Muscle layer of colon (tissue), 2 donors: Measurements from ENCODE around the gene SNX13.
"Not testable (repeated sequence)": the region's sequence is repeated elsewhere in the genome, so short reads cannot be mapped to it uniquely, and the experiment has no call there.

ENCODE experiments used
- H3K27ac ChIP-seq: one replicate; pipeline ENCODE4 v1.7.0; 2013; ENCODE audit warnings: low read depth, mild to moderate bottlenecking, low read length, moderate library complexity
- H3K27me3 ChIP-seq, 2 donors: one replicate each; pipeline ENCODE4 v1.7.0; 2013; ENCODE audit warnings: low read length in 2 of 2, mild to moderate bottlenecking in 2 of 2; ENCODE audit not compliant: insufficient read depth in 2 of 2, control insufficient read depth in 1 of 2
- H3K36me3 ChIP-seq: one replicate; pipeline ENCODE4 v1.7.0; 2013; ENCODE audit warnings: mild to moderate bottlenecking, low read length; ENCODE audit not compliant: insufficient read depth
- H3K4me1 ChIP-seq: one replicate; pipeline ENCODE4 v1.7.0; 2013; ENCODE audit warnings: mild to moderate bottlenecking, low read length; ENCODE audit not compliant: insufficient read depth
- H3K4me3 ChIP-seq, 2 donors: one replicate each; pipeline ENCODE4 v1.7.0; 2013; ENCODE audit warnings: low read length in 2 of 2, low read depth in 1 of 2, mild to moderate bottlenecking in 1 of 2, moderate library complexity in 1 of 2
- H3K9ac ChIP-seq: one replicate; pipeline ENCODE4 v1.7.0; 2013; ENCODE audit warnings: low read length
- H3K9me3 ChIP-seq: one replicate; pipeline ENCODE4 v1.7.0; 2013; ENCODE audit warnings: mild to moderate bottlenecking, low read length
- donor health status: abdominal sarcoma.
- donor health status: Adenocarcinoma of cecum.

The SNX13 gene

DNA sequence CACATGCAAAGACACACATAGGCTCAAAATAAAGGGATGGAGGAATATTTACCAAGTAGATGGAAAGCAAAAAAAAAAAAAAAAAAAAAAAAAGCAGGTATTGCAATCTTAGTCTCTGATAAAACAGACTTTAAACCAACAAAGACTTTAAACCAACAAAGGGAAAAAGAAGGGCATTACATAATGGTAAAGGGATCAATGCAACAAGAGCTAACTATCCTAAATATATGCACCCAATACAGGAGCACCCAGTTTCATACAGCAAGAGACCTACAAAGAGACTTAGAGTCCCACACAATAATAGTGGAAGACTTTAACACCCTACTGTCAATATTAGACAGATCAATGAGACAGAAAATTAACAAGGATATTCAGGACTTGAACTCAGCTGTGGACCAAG lies 131.1 kb downstream of the SNX13 start:
- H3K27me3 ChIP-seq, H3K36me3 ChIP-seq, H3K4me1 ChIP-seq, H3K9me3 ChIP-seq, H3K27ac ChIP-seq, H3K4me3 ChIP-seq, H3K9ac ChIP-seq: not testable (repeated sequence)

DNA sequence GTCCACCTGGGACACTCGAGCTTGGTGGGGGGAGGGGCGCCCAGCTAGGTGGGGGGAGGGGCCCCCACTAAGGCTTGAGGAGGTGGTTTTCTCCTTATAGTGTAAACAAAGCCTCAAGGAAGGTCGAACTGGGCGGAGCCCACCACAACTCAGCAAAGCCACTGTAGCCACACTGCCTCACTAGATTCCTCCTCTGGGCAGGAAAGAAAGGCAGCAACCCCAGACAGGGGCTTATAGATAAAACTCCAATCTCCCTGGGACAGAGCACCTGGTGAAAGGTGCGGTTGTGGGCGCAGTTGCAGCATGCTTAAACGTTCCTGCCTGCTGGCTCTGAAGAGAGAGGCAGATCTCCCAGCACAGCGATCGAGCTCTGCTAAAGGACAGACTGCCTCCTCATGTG lies 133.1 kb downstream of the SNX13 start:
- Histone ChIP-seq H3K9ac (no peak overlapping the region), H3K4me3 (no peak overlapping the region), H3K27ac (no peak overlapping the region), H3K4me1 (no peaks in the 10 kb centered on the region), H3K27me3 (no peaks in the 10 kb centered on the region), H3K9me3 (no peaks in the 10 kb centered on the region), H3K36me3 (peaks cover 10% of the 10 kb centered on the region)

DNA sequence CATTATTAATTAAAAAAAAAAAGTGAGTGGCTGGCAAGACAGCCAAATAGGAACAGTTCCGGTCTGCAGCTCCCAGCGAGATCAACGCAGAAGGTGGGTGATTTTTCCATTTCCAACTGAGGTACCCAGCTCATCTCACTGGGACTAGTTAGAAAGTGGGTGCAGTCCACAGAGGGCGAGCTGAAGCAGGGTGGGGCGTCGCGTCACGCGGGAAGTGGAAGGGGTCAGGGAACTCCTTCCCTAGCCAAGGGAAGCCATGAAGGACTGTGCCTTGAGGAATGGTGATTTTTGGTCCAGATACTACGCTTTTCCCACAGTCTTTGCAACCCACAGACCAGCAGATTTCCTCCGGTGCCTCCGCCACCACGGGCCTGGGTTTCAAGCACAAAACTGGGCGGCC lies 133.7 kb downstream of the SNX13 start:
- Histone ChIP-seq H3K4me3 (no peak overlapping the region), H3K9me3 (no peaks in the 10 kb centered on the region), H3K27me3 (no peaks in the 10 kb centered on the region), H3K27ac (no peak overlapping the region), H3K9ac (no peak overlapping the region), H3K36me3 (peaks cover 10% of the 10 kb centered on the region), H3K4me1 (no peaks in the 10 kb centered on the region)

DNA sequence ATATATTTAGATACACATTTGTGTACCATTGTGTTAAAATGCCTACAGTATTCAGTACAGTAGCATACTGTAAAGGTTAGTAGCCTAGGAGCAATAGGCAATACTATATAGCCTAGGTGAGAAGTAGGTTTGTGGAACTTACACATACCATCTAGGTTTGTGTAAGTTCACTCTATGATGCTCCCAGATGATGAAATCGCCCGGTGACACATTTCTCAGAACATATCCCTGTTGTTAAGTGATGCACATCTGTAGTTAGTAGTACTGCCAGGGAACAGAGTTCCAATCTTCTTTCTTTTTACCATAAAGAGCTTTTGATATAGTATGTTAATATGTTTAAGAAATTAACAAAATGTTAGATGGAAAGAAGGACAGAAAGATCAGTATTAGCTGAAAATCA lies 138.2 kb downstream of the SNX13 start:
- no peak overlapping the region for H3K4me3 ChIP-seq
- H3K27me3 ChIP-seq, result no peaks in the 10 kb centered on the region
- H3K9ac ChIP-seq, result no peak overlapping the region
- no peak overlapping the region for H3K27ac ChIP-seq
- no peaks in the 10 kb centered on the region for H3K9me3 ChIP-seq
- H3K36me3 ChIP-seq, result peaks cover 18% of the 10 kb centered on the region
- no peaks in the 10 kb centered on the region for H3K4me1 ChIP-seq

DNA sequence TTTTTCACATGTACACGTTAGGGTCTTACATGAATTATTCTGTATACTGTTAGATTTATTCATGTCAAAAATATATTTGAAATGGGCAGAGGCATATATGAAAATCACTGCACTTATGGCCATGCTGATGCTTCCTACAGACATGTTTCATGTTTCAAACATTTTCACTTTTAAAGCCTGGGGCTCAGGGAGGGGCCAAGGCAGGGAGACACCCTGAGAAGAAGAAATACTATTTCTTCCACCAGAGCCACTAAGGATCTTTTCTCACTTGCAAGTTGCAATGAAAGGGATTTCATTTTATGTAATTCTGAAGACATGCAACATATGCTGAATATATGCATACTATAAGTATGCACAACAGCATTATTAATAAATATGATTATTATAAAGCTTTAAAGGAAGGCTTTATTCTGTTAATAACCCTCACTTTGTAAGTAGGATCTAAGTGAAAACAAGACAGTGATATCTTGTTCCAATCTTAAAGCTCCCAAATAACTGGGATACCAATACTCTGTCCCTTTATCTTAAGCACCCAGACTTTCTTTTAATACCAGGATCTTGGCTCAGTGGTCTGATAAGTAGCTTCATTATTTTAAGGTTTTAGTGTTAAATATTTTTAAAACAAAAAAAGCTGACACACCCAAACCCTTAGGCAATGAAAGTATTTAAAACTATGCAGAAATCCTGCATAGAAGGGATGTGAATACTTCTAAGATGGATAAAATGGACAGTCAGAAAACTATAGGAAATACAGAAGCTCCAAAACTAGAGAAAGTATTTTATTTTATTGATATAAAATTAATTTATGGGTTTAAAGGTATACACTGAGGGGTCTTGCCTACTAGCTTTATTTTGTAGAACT lies 148.0 kb downstream of the SNX13 start:
- Histone ChIP-seq H3K36me3 (peaks cover 10% of the 10 kb centered on the region), H3K4me3 (no peak overlapping the region), H3K4me1 (no peaks in the 10 kb centered on the region), H3K27me3 (no peaks in the 10 kb centered on the region), H3K9me3 (no peaks in the 10 kb centered on the region), H3K27ac (no peak overlapping the region), H3K9ac (no peak overlapping the region)

DNA sequence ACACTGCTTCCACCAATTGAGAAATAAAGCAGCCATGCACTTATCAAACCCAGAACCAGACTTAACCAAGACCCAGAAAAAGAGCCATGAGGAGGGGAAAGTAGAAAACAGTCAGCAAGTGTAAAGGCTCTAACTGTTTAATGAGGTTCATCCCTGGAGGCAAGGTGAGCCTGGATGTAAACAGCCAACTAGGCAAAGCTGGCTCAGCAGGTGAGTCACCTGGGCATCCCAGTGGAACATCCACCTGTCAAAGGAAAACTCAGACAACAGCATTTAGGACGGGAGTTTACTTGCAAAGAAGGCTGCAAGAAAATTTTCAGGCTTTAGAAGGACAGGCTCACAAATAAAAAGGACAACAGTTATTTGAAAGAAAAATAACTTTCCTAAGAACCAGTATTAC lies 153.0 kb downstream of the SNX13 start:
- H3K27ac ChIP-seq, result no peak overlapping the region
- no peaks in the 10 kb centered on the region for H3K36me3 ChIP-seq
- no peak overlapping the region for H3K9ac ChIP-seq
- no peaks in the 10 kb centered on the region for H3K9me3 ChIP-seq
- no peak overlapping the region for H3K4me3 ChIP-seq
- no peaks in the 10 kb centered on the region for H3K27me3 ChIP-seq
- no peaks in the 10 kb centered on the region for H3K4me1 ChIP-seq

DNA sequence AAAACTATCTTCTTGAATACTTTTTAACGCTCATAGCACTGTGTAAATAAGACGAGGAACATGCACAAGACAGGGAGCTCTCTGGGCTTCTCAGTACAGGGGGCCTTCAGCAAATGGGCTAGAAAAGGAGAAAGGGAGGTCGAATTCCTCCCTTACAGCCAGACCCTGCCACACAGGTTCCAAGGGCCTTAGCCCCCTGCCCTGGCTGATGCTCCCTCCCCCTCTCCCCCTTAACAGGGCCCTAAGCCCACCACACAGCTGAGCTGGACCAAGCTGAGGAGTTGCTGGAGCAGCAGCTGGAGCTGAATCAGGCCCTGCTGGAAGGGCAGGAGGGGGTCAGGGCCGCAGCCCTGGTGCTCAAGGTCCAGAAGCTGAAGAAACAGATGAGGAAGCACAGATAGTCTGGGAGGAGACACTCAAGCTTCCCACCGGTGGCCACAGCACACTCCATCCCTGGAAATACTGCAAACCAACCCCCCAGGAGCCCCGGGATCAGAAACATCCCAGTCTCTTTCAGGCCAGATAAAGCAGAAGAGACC lies 153.9 kb downstream of the SNX13 start:
- Histone ChIP-seq H3K27me3 (no peaks in the 10 kb centered on the region), H3K9me3 (no peaks in the 10 kb centered on the region), H3K4me1 (no peaks in the 10 kb centered on the region), H3K9ac (no peak overlapping the region), H3K36me3 (no peaks in the 10 kb centered on the region), H3K27ac (no peak overlapping the region), H3K4me3 (no peak overlapping the region)

DNA sequence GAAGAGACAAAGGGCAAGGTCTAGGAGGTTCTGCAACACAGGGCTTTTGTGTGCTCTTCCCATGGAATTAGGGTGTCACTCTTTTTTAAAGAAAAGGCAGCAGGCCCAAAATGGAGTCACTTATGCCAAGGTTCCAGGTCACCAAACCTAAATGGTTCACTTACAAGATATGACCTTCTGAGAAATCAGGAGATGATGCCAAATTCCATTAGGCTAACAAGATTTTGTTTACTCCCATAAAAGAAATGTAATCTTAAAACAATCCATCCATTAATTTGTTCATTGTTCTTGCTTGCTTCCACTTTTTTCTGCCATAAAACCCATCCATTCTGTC lies 158.1 kb downstream of the SNX13 start:
- Histone ChIP-seq H3K9me3 (no peaks in the 10 kb centered on the region), H3K27ac (no peak overlapping the region), H3K27me3 (no peaks in the 10 kb centered on the region), H3K4me1 (no peaks in the 10 kb centered on the region), H3K4me3 (no peak overlapping the region), H3K36me3 (no peaks in the 10 kb centered on the region), H3K9ac (no peak overlapping the region)

DNA sequence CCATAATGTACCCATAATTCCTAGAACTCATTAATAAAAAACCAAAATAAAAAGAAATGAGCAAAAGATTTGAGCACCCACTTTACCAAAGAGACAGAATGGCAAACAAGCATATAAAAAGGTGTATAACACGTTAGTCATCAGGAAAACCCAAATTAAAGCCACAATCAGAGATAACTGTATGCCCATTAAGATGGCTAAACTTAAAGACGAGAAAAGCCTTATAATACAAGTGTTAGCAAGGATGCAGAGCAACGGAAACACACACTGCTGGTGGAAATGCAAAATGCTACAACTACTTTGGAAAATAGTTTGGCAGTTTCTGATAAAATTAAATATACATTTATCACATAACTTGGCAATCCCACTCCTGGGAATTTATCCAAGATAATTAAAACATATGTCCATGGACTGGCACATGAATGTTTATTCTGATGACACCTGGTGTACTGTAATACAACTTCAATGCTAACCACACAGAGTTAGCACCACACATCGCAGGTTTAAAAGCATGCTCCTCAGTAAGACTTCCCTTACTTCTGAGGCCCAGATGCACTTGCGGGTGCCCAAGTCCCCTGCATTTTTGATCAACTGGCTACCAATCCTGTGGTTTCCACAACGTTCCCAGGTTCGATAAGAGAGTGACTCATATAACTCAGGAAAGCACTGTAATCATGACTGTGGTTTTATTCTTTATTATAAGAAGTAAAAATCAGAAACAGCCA lies 158.6 kb downstream of the SNX13 start:
- no peaks in the 10 kb centered on the region for H3K36me3 ChIP-seq
- H3K9me3 ChIP-seq, result no peaks in the 10 kb centered on the region
- no peak overlapping the region for H3K4me3 ChIP-seq
- no peaks in the 10 kb centered on the region for H3K4me1 ChIP-seq
- no peak overlapping the region for H3K27ac ChIP-seq
- H3K27me3 ChIP-seq, result no peaks in the 10 kb centered on the region
- no peak overlapping the region for H3K9ac ChIP-seq

DNA sequence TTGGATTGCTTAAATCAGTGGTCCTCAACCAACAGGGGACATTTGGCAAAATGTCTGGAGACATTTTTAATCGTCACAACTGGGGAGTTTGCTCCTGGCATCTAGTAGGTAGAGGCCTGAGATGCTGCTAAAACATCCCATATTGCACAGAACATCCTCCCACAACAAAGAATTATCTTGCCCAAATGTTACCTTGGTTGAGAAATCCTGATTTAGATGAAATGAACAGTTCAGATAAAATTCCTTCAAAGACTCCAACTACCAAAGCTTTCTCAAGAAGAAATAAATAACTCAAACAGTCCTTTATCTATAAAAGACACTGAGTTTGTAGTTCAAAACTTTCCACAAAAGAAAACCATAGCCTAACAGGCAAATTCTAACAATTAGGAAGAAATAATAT lies 160.9 kb downstream of the SNX13 start:
- H3K27ac ChIP-seq, result no peak overlapping the region
- H3K4me1 ChIP-seq, result no peaks in the 10 kb centered on the region
- H3K9me3 ChIP-seq, result no peaks in the 10 kb centered on the region
- H3K4me3 ChIP-seq, result no peak overlapping the region
- H3K36me3 ChIP-seq, result no peaks in the 10 kb centered on the region
- H3K9ac ChIP-seq, result no peak overlapping the region
- H3K27me3 ChIP-seq, result no peaks in the 10 kb centered on the region

DNA sequence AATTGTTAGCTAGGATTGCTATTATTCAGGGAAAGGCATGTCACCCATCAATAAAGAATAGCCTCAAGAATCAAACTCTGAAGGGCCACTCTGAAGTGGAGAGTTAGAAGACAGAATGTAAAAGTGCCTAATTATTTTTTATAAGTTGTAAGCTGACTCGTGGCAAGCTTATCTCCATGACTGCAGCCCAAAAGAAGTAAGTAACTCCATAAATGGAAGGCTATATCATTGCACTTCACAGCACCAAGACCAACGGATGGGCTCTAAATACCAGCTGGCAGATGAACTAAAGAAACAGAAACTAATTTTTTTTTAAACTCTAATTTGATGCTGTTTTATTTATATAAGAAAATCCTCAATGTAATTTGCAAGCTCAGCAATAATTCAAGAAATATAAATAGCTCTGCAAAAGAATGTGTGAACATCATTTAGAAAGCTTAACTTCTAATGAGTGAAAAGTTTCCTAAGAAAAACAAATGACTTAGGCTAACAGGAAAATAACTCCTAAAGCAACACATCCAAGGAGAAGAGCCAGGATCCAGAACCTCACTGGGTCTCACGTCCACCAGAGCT lies 165.5 kb downstream of the SNX13 start:
- Histone ChIP-seq H3K4me1 (peaks cover 15% of the 10 kb centered on the region), H3K36me3 (no peaks in the 10 kb centered on the region), H3K9me3 (no peaks in the 10 kb centered on the region), H3K27me3 (no peaks in the 10 kb centered on the region), H3K4me3 (no peak overlapping the region), H3K27ac (no peak overlapping the region), H3K9ac (no peak overlapping the region)
